HEK293 (cell line): ENCODE data around the gene SH3D19.

ENCODE experiments used
- RBAK ChIP-seq: fragments of 450-650 bp; formaldehyde crosslinking; IDR thresholded peaks from 2 replicates; pipeline ENCODE4 v1.5.1; 2016; ENCODE audit warnings: missing biosample characterization, missing genetic modification characterization
- SCRT2 ChIP-seq: fragments of 450-650 bp; formaldehyde crosslinking; IDR thresholded peaks from 2 replicates; pipeline ENCODE4 v1.5.1; 2016; ENCODE audit warnings: missing biosample characterization, missing genetic modification characterization
- ZFP69B ChIP-seq: fragments of 450-650 bp; formaldehyde crosslinking; IDR thresholded peaks from 2 replicates; pipeline ENCODE4 v1.5.1; 2016; ENCODE audit warnings: missing biosample characterization, missing genetic modification characterization
- ZNF274 ChIP-seq, 2 experiments: fragments of 200-500 bp in 1 of 2; fragments of 450-650 bp in 1 of 2; sonication (Bioruptor generic) in 1 of 2; formaldehyde crosslinking in 1 of 2; IDR thresholded peaks; 2 replicates each; pipeline versions ENCODE4 v1.5.1 to v1.6.1; 2014 to 2016; ENCODE audit warnings: borderline replicate concordance in 1 of 2, inconsistent platforms in 1 of 2, low read length in 1 of 2, missing biosample characterization in 1 of 2, missing genetic modification characterization in 1 of 2
- ZNF596 ChIP-seq: fragments of 450-650 bp; IDR thresholded peaks from 2 replicates; pipeline ENCODE4 v1.5.0; 2018; ENCODE audit warnings: missing biosample characterization, mild to moderate bottlenecking, missing genetic modification characterization, moderate library complexity
- ZNF600 ChIP-seq: fragments of 450-650 bp; formaldehyde crosslinking; IDR thresholded peaks from 2 replicates; pipeline ENCODE4 v1.5.1; 2016; ENCODE audit warnings: missing biosample characterization, missing genetic modification characterization
- ZNF664 ChIP-seq: fragments of 450-650 bp; formaldehyde crosslinking; IDR thresholded peaks from 2 replicates; pipeline ENCODE4 v1.5.1; 2016; ENCODE audit warnings: missing biosample characterization, missing genetic modification characterization
- TF ChIP-seq, protein P1 (sequence below): sonication (generic); formaldehyde crosslinking; IDR thresholded peaks from 2 replicates; pipeline ENCODE4 v1.8.1; 2022; ENCODE audit warnings: mild to moderate bottlenecking, moderate library complexity, missing genetic modification reagents
- TF ChIP-seq, protein P2 (sequence below): fragments of 450-650 bp; formaldehyde crosslinking; IDR thresholded peaks from 2 replicates; pipeline ENCODE4 v1.5.1; 2016; ENCODE audit warnings: missing biosample characterization, missing genetic modification characterization

DNA sequence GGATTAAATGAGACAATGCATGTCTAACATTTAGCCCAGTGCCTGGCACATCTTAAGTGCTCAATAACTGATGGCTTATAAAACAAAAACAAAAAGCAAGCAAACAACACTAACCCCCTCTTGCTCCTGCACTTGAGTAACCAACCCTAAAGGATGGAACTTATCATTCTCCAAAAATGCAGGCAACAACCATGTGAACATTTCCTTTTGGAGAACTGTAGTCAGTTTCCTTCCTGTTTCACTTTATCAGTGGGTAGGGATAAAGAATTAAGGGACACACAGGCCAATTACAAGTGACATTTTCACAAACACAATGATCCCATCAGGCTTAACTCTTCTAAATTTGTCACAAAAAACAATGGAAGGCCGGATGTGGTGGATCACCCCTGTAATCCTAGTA lies 195.6 kb downstream of the SH3D19 start:
- no peak for TF ChIP-seq ZNF600 (tag by site-specific recombination)
- TF ChIP-seq ZNF596 (tag by site-specific recombination), result no peak
- no peak for TF ChIP-seq ZNF274 (IDR thresholded peaks at IDR 0.05; ENCODE audit: low read length)
- TF ChIP-seq ZNF274 (tag by site-specific recombination; IDR thresholded peaks at IDR 0.05; ENCODE audit: borderline replicate concordance), result no peak
- TF ChIP-seq ZFP69B (tag by site-specific recombination), result no peak
- TF ChIP-seq ZNF664, result no peak
- no peak for TF ChIP-seq SCRT2
- TF ChIP-seq RBAK (tag by site-specific recombination), result no peak
- TF ChIP-seq, protein P1, sequence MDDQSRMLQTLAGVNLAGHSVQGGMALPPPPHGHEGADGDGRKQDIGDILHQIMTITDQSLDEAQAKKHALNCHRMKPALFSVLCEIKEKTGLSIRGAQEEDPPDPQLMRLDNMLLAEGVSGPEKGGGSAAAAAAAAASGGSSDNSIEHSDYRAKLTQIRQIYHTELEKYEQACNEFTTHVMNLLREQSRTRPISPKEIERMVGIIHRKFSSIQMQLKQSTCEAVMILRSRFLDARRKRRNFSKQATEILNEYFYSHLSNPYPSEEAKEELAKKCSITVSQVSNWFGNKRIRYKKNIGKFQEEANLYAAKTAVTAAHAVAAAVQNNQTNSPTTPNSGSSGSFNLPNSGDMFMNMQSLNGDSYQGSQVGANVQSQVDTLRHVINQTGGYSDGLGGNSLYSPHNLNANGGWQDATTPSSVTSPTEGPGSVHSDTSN, result no peak
- TF ChIP-seq, protein P2, sequence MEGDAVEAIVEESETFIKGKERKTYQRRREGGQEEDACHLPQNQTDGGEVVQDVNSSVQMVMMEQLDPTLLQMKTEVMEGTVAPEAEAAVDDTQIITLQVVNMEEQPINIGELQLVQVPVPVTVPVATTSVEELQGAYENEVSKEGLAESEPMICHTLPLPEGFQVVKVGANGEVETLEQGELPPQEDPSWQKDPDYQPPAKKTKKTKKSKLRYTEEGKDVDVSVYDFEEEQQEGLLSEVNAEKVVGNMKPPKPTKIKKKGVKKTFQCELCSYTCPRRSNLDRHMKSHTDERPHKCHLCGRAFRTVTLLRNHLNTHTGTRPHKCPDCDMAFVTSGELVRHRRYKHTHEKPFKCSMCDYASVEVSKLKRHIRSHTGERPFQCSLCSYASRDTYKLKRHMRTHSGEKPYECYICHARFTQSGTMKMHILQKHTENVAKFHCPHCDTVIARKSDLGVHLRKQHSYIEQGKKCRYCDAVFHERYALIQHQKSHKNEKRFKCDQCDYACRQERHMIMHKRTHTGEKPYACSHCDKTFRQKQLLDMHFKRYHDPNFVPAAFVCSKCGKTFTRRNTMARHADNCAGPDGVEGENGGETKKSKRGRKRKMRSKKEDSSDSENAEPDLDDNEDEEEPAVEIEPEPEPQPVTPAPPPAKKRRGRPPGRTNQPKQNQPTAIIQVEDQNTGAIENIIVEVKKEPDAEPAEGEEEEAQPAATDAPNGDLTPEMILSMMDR (tag by site-specific recombination), result no peak
